ENCODE measurements around the gene KERA.

The KERA gene

DNA sequence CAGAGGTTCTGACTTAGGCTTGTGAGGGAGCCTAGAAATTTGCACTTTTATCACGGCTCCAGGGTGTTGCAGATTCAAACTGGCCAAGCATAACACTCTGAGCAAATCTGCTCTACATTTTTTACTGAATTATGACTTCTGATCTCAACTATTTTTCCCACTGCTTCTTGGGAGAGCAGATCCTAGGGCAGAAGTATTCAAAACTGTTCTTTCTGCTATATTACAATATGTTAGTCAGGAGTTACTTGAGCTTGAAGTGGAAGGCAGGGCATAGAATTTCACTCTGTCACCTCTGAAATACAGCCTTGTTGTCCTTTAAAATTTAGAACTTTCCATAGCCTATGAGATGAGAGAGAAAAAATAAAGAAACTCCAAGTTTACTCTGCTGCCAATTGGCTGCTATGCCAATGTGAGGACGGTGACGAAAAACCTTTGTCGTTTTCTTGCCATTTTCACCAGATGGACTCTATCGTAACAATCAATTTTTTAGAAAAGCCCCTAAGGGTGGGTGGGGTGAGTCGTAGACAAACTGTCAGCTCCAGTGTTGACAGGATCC, 16.4 kb upstream of the KERA start:
- TF ChIP-seq, protein P1, sequence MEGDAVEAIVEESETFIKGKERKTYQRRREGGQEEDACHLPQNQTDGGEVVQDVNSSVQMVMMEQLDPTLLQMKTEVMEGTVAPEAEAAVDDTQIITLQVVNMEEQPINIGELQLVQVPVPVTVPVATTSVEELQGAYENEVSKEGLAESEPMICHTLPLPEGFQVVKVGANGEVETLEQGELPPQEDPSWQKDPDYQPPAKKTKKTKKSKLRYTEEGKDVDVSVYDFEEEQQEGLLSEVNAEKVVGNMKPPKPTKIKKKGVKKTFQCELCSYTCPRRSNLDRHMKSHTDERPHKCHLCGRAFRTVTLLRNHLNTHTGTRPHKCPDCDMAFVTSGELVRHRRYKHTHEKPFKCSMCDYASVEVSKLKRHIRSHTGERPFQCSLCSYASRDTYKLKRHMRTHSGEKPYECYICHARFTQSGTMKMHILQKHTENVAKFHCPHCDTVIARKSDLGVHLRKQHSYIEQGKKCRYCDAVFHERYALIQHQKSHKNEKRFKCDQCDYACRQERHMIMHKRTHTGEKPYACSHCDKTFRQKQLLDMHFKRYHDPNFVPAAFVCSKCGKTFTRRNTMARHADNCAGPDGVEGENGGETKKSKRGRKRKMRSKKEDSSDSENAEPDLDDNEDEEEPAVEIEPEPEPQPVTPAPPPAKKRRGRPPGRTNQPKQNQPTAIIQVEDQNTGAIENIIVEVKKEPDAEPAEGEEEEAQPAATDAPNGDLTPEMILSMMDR (IDR thresholded peaks at IDR 0.05; ENCODE audit: low read depth, low read length): no peak

DNA sequence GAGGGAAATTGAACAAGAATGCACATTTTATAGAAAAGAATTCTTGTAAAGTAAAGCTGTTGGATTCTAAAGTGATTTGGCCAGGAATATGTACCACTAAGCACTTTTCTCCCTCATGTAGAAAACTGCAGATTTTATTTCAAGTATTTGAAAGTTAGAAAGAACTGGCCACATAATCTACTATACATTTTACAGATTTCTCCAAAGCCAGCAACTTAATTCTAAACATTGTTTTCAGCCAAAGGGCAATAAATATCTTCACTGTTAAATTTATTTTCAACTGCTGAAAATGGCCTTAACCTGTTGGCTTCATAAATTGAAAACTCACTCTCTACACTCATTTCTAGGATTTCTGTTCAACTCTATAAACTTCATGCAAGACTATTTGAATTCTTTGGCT, 15.6 kb upstream of the KERA start:
- no peak overlapping the region for H3K4me3 ChIP-seq (ENCODE audit: low read depth, low read length)
- TF ChIP-seq, protein P1 (IDR thresholded peaks at IDR 0.05; ENCODE audit: low read depth, low read length): no peak

More for the DNA sequence above, 16.4 kb upstream of the KERA start:
- H3K4me3 ChIP-seq (ENCODE audit: low read depth, low read length): no peak overlapping the region

DNA sequence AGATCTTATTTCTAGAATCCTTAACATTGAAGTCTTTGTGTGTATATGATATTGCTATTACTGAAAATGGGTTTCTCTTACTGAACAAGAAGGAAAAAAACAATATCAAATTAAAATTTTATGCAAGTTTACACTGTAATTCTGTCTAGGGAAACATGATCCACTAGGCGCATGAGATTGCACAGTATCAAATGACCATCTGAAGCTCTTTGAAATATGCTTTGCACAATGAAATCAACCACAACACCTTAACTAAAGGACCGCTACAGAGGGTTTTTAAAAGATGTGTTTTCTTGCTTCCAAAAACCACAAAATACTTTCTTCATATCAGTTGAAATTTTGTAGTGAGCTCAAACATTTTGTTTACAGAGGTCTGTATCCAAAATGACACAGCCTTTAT, 15.1 kb upstream of the KERA start:
- TF ChIP-seq, protein P1 (IDR thresholded peaks at IDR 0.05; ENCODE audit: low read depth, low read length): no peak
- H3K4me3 ChIP-seq (ENCODE audit: low read depth, low read length): no peak overlapping the region

DNA sequence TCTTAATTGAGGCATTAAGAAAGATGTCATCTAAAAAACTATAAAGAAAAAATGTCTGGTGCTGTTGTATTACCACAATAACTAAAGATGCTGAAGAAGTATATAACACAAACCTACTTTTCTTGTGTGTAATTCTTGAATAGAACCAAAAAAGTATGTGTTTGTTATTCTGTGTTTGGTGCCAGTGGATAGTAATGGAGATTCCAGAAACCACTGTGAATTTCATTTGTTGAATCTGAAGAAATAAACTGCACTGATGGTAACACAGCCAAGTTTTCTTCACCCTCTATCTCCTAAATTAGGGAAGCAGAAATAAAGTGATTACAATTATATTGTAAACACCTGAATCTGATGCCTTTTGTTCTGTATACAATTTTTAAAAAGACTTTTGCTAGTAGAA, 13.1 kb upstream of the KERA start:
- H3K4me3 ChIP-seq (ENCODE audit: low read depth, low read length): no peak overlapping the region
- TF ChIP-seq, protein P1 (IDR thresholded peaks at IDR 0.05; ENCODE audit: low read depth, low read length): no peak

DNA sequence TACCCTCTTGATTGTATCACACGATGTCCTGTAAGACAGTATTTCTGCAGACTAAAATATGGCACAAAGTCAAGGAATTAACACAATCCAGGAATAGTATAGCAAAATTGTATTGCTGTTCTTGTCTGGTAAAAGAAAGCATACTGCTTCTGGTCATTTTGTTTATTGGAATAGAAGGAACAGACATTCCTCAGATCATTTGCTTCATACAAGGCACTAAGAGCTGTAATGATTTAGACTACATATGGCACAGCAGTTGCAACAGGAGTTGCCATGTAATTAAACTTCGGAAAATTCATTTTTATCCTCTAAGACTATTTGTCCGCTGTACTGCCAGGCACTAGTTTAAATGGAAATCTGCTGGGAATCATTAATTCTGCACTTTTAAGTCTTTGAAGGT, 7.6 kb upstream of the KERA start:
- TF ChIP-seq, protein P1 (IDR thresholded peaks at IDR 0.05; ENCODE audit: low read depth, low read length): no peak
- no peak overlapping the region for H3K4me3 ChIP-seq (ENCODE audit: low read depth, low read length)

DNA sequence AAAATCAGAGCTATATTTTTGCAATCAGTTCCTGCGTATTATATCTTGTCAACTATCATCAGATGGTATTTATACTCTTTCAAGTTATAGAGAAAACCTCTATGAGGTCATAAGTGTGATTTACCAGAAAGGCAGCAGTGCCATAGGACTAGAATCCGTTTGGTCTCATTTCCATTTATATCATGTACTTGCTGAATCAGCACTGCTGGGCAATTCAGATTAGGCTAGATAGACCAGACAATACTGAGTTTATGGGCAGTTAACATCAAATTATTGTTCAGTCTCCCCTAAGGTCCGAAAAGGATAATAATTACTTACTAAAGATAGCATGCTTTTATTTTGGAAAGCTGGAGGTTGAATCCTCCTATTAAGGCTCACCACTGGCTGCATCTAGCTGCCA, 6.8 kb upstream of the KERA start:
- TF ChIP-seq, protein P1 (IDR thresholded peaks at IDR 0.05; ENCODE audit: low read depth, low read length): no peak
- H3K4me3 ChIP-seq (ENCODE audit: low read depth, low read length): no peak overlapping the region

DNA sequence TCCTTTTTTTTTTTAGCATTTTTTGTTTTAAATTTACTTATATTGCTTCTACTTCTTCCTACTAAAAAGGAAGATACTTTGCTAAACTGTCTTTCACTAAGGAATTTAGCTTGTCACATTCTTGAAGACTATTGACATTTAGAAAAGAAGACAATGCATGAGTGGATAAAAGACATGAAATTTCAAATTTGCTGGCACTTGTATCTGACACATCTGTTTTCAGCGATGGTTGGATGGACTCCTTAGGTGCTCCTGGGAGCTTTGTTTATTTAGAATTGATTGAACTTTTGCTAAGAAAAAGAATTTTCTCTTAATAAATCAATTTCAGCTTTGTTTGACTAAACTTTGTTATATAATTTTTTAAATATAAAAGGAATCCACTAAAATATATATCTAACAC, 3.3 kb upstream of the KERA start:
- no peak overlapping the region for H3K4me3 ChIP-seq (ENCODE audit: low read depth, low read length)

More for the DNA sequence above, 3.3 kb upstream of the KERA start:
- TF ChIP-seq, protein P1 (IDR thresholded peaks at IDR 0.05; ENCODE audit: low read depth, low read length): no peak

Measured in WI38 (cell line).